K562 (cell line): ENCODE data around the gene APLP1. TPM values are rescaled to one million over a fixed set of nuclear protein-coding genes. Genes with fewer than 3 reads are reported as not detected.
A peak's percentile ranks its signal among the peaks of the same experiment; 100 is the strongest.

Experiments used
- DNMT1 ChIP-seq: fragments of 450-650 bp; IDR thresholded peaks from 2 replicates; pipeline ENCODE4 v1.6.1; 2016; ENCODE audit warnings: antibody characterized with exemption, mild to moderate bottlenecking
- DPF2 ChIP-seq: fragments of 450-650 bp; IDR thresholded peaks from 2 replicates; pipeline ENCODE4 v1.6.1; 2016
- EZH2 ChIP-seq: IDR thresholded peaks from 2 replicates; pipeline ENCODE4 v1.6.1; 2012; ENCODE audit warnings: low read depth, mild to moderate bottlenecking, inconsistent platforms, low read length, borderline replicate concordance
- FOXM1 ChIP-seq, 2 experiments: fragments of 450-650 bp in 1 of 2; sonication (generic) in 1 of 2; formaldehyde crosslinking in 1 of 2; IDR thresholded peaks; 2 replicates each; pipeline versions ENCODE4 v1.6.1 to v1.9.0; 2017 to 2022; ENCODE audit warnings: low read depth in 2 of 2, mild to moderate bottlenecking in 2 of 2, missing genetic modification reagents in 1 of 2, moderate library complexity in 1 of 2
- HNRNPL ChIP-seq: fragments of 200-400 bp; formaldehyde crosslinking; IDR thresholded peaks from 2 replicates; pipeline ENCODE4 v1.6.1; 2017; ENCODE audit warnings: low read depth, mild to moderate bottlenecking, low read length
- KDM1A ChIP-seq, 2 experiments: fragments of 450-650 bp; IDR thresholded peaks; 2 replicates each; pipeline ENCODE4 v1.6.1; 2016; ENCODE audit warnings: mild to moderate bottlenecking in 2 of 2
- NCOA1 ChIP-seq: fragments of 450-650 bp; IDR thresholded peaks from 2 replicates; pipeline ENCODE4 v1.6.1; 2016; ENCODE audit warnings: low read depth
- SAFB2 ChIP-seq: fragments of 200-400 bp; formaldehyde crosslinking; IDR thresholded peaks from 2 replicates; pipeline ENCODE4 v1.6.1; 2018; ENCODE audit warnings: borderline replicate concordance, low read length, low read depth, moderate library complexity; ENCODE audit not compliant: severe bottlenecking
- SNAPC5 ChIP-seq: fragments of 250-450 bp; sonication (Bioruptor Pico); IDR thresholded peaks from 2 replicates; pipeline ENCODE4 v1.8.0; 2021; ENCODE audit warnings: moderate library complexity, mild to moderate bottlenecking, inconsistent platforms
- SOX6 ChIP-seq: fragments of 450-650 bp; IDR thresholded peaks from 2 replicates; pipeline ENCODE4 v1.6.1; 2014; ENCODE audit warnings: mild to moderate bottlenecking
- SP1 ChIP-seq: sonication (generic); formaldehyde crosslinking; IDR thresholded peaks from 2 replicates; pipeline ENCODE4 v1.8.1; 2022; ENCODE audit warnings: mild to moderate bottlenecking, missing genetic modification reagents
- ZBTB7A ChIP-seq: IDR thresholded peaks from 2 replicates; pipeline ENCODE4 v1.6.1; 2011; ENCODE audit warnings: low read depth, mild to moderate bottlenecking, low read length, moderate library complexity, borderline replicate concordance; ENCODE audit not compliant: control insufficient read depth
- ZNF175 ChIP-seq: fragments of 200-800 bp; sonication (Bioruptor generic); IDR thresholded peaks from 2 replicates; pipeline ENCODE4 v1.6.1; 2016; ENCODE audit warnings: low read depth, mild to moderate bottlenecking, missing genetic modification characterization, missing compliant biosample characterization
- ZNF212 ChIP-seq: fragments of 450-650 bp; formaldehyde crosslinking; IDR thresholded peaks from 2 replicates; pipeline ENCODE4 v1.4.0; 2020; ENCODE audit warnings: mild to moderate bottlenecking
- ZNF239 ChIP-seq: fragments of 250-450 bp; sonication (Bioruptor Pico); IDR thresholded peaks from 2 replicates; pipeline ENCODE4 v1.4.0; 2020; ENCODE audit warnings: mild to moderate bottlenecking
- ZNF583 ChIP-seq: fragments of 250-450 bp; sonication (Bioruptor Pico); IDR thresholded peaks from 2 replicates; pipeline ENCODE4 v1.4.0; 2020
- ZNF75A ChIP-seq: fragments of 450-650 bp; formaldehyde crosslinking; IDR thresholded peaks from 2 replicates; pipeline ENCODE4 v1.4.0; 2020; ENCODE audit warnings: mild to moderate bottlenecking
- ZNF77 ChIP-seq: fragments of 250-450 bp; sonication (Bioruptor Pico); IDR thresholded peaks from 2 replicates; pipeline ENCODE4 v1.5.0; 2020
- polyA plus RNA-seq, 8 experiments: library from polyadenylated mRNA; depleted of rRNA in 4 of 8; stranded (reverse) in 5 of 8; unstranded in 3 of 8; fragments of >200 nt; fragmentation: Nextera tagmentation in 2 of 8; fragmentation: Illumina TruSeq in 1 of 8; extraction: Ambion mirVana in 2 of 8; extraction: Trizol in 1 of 8; gene quantifications; 2 replicates each; pipeline versions ENCODE4 v1.2.1 to v1.2.3, GENCODE V29; 2011 to 2014; ENCODE audit warnings: inconsistent platforms in 1 of 8, missing spikeins in 1 of 8
- total RNA-seq, 7 experiments: library from RNA; depleted of rRNA in 6 of 7; stranded (reverse); fragments of >200 nt in 6 of 7; fragmentation: Illumina TruSeq in 2 of 7; extraction: Trizol in 2 of 7; gene quantifications; 2 replicates each; pipeline versions ENCODE4 v1.2.1 to v1.2.3, GENCODE V29; 2011 to 2021; ENCODE audit warnings: low replicate concordance in 1 of 7
- TF ChIP-seq, protein P1 (sequence below): sonication (generic); formaldehyde crosslinking; IDR thresholded peaks from 2 replicates; pipeline ENCODE4 v1.8.0; 2022; ENCODE audit warnings: mild to moderate bottlenecking, low read depth, missing genetic modification reagents
- TF ChIP-seq, protein P2 (sequence below), 2 experiments: fragments of 250-450 bp in 1 of 2; fragments of 450-650 bp in 1 of 2; sonication (Bioruptor Pico) in 1 of 2; IDR thresholded peaks; 2 replicates each; pipeline versions ENCODE4 v1.6.1 to v1.8.0; 2016 to 2021; ENCODE audit warnings: mild to moderate bottlenecking in 2 of 2, moderate library complexity in 2 of 2, missing compliant biosample characterization in 1 of 2, missing genetic modification characterization in 1 of 2
- TF ChIP-seq, protein P3 (sequence below): fragments of 250-450 bp; sonication (Bioruptor Pico); IDR thresholded peaks from 2 replicates; pipeline ENCODE4 v1.4.0; 2020; ENCODE audit warnings: mild to moderate bottlenecking, moderate library complexity
- TF ChIP-seq, protein P4 (sequence below): IDR thresholded peaks from 2 replicates; pipeline ENCODE4 v1.6.1; 2014; ENCODE audit warnings: antibody characterized with exemption

The APLP1 gene
- total and polyA plus RNA-seq, 9 of the 15 experiments (the other 6 are each of a cell fraction or from before 2014, with no cell fraction given) = 0.69 to 9.9 (median 4.7) TPM

DNA sequence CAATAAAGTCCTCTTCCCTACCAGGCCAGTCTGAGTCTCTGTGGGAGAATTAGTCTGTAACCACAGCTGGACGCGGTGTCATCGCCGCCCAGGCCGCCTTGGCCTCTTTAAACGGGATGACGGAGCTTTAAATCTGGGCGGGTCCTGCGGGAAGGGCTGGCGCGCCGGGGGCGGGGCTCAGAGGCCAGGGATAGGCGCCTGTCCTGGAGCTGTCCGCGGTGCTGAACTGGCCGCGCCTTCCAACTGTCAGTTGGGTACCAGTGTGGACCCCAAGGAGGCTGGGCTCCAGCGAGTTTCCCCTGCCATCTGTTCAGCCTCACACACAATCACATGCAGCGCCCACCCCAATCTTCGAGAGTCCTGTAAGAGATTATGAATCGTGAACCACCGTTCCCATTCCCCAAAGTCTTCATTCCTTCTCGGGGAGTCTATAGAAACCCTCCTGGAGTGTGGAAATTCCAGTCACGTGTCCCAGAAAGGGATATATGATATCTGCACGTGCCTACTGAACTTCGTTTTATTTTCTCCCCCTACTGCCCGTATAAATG is 11.5 kb downstream of the APLP1 start (continued):
- TF ChIP-seq DNMT1 (no peak), SP1 (CRISPR knock-in tag) (peak; percentile 93), ZNF77 (CRISPR knock-in tag) (no peak), FOXM1 (IDR thresholded peaks at IDR 0.05; ENCODE audit: low read depth) (no peak), FOXM1 (CRISPR knock-in tag; IDR thresholded peaks at IDR 0.05; ENCODE audit: low read depth) (peak; percentile 80; the same call in 1 of the 2 replicates), DPF2 (no peak), SAFB2 (no peak), ZBTB7A (peak; percentile 54; the same call in 1 of the 2 replicates), ZNF175 (CRISPR knock-in tag) (0 out of 2 replicates have a peak, but pooled peaks have one; percentile 36), SNAPC5 (CRISPR knock-in tag) (no peak), HNRNPL (no peak), ZNF239 (no peak), KDM1A (IDR thresholded peaks at IDR 0.05) (no peak), EZH2 (no peak), ZNF583 (CRISPR knock-in tag) (peak; percentile 61; the same call in 1 of the 2 replicates), SOX6 (no peak), NCOA1 (peak; percentile 69), ZNF212 (CRISPR knock-in tag) (no peak), ZNF75A (no peak)
- TF ChIP-seq, protein P1, sequence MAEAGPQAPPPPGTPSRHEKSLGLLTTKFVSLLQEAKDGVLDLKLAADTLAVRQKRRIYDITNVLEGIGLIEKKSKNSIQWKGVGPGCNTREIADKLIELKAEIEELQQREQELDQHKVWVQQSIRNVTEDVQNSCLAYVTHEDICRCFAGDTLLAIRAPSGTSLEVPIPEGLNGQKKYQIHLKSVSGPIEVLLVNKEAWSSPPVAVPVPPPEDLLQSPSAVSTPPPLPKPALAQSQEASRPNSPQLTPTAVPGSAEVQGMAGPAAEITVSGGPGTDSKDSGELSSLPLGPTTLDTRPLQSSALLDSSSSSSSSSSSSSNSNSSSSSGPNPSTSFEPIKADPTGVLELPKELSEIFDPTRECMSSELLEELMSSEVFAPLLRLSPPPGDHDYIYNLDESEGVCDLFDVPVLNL = peak; percentile 51; the same call in 1 of the 2 replicates
- TF ChIP-seq, protein P2, sequence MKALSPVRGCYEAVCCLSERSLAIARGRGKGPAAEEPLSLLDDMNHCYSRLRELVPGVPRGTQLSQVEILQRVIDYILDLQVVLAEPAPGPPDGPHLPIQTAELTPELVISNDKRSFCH (CRISPR knock-in tag; IDR thresholded peaks at IDR 0.05) = no peak
- TF ChIP-seq, protein P2 (tag; IDR thresholded peaks at IDR 0.05) = peak; percentile 55; the same call in 1 of the 2 replicates
- TF ChIP-seq, protein P3, sequence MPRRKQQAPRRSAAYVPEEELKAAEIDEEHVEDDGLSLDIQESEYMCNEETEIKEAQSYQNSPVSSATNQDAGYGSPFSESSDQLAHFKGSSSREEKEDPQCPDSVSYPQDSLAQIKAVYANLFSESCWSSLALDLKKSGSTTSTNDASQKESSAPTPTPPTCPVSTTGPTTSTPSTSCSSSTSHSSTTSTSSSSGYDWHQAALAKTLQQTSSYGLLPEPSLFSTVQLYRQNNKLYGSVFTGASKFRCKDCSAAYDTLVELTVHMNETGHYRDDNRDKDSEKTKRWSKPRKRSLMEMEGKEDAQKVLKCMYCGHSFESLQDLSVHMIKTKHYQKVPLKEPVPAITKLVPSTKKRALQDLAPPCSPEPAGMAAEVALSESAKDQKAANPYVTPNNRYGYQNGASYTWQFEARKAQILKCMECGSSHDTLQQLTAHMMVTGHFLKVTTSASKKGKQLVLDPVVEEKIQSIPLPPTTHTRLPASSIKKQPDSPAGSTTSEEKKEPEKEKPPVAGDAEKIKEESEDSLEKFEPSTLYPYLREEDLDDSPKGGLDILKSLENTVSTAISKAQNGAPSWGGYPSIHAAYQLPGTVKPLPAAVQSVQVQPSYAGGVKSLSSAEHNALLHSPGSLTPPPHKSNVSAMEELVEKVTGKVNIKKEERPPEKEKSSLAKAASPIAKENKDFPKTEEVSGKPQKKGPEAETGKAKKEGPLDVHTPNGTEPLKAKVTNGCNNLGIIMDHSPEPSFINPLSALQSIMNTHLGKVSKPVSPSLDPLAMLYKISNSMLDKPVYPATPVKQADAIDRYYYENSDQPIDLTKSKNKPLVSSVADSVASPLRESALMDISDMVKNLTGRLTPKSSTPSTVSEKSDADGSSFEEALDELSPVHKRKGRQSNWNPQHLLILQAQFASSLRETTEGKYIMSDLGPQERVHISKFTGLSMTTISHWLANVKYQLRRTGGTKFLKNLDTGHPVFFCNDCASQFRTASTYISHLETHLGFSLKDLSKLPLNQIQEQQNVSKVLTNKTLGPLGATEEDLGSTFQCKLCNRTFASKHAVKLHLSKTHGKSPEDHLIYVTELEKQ (CRISPR knock-in tag) = no peak
- TF ChIP-seq, protein P4, sequence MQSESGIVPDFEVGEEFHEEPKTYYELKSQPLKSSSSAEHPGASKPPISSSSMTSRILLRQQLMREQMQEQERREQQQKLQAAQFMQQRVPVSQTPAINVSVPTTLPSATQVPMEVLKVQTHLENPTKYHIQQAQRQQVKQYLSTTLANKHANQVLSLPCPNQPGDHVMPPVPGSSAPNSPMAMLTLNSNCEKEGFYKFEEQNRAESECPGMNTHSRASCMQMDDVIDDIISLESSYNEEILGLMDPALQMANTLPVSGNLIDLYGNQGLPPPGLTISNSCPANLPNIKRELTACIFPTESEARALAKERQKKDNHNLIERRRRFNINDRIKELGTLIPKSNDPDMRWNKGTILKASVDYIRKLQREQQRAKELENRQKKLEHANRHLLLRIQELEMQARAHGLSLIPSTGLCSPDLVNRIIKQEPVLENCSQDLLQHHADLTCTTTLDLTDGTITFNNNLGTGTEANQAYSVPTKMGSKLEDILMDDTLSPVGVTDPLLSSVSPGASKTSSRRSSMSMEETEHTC = no peak
